ENCODE results near the gene DEAF1. TPM values are rescaled to one million over a fixed set of nuclear protein-coding genes. Genes with fewer than 3 reads are reported as not detected.

The DEAF1 gene
- total RNA-seq, 4 donors from 2014 or later = 61.8 to 103 (median 87.6) TPM

DNA sequence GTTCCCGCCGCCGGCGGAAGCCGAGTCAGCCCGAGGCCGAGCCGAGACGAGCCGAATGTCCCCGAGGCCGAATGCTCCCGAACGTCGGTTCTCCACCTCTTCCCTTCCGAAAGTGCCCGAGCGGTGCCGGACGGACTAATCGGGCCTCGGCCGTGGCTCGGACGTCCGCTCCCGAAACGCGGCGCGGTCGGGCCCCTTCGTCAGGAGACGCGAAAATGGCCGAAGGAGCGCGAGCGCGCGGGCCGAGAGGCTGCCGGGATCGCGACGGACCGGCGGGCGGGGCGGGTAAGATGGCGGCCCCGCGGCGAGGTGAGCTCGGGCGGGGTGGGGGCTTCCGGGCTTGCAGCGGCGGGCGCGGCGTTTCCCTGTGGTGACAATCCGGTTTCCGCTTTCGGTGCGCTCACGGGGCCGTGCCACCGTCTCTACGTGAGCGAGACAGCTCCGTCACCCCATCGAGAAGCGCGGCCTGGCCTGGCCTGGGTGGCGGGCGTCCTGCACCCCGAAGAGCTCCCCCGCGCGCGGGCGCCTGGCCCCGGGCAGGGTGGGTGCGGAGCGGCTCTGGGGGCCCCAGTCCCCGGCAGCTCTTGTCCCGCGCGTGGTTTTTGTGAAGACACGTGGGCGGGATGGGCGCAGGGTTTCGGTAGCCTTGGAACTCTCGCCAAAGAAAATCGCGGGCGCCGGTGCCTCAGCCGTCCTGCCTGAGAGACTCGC lies 671 bp upstream of the DEAF1 start, which contains the start of gene TMEM80:
TSS of gene TMEM80 (plus strand) at position 279 of the 711 bp plus-strand sequence. CDS start at position 291, 12 bp downstream.
- TF ChIP-seq, protein P1, sequence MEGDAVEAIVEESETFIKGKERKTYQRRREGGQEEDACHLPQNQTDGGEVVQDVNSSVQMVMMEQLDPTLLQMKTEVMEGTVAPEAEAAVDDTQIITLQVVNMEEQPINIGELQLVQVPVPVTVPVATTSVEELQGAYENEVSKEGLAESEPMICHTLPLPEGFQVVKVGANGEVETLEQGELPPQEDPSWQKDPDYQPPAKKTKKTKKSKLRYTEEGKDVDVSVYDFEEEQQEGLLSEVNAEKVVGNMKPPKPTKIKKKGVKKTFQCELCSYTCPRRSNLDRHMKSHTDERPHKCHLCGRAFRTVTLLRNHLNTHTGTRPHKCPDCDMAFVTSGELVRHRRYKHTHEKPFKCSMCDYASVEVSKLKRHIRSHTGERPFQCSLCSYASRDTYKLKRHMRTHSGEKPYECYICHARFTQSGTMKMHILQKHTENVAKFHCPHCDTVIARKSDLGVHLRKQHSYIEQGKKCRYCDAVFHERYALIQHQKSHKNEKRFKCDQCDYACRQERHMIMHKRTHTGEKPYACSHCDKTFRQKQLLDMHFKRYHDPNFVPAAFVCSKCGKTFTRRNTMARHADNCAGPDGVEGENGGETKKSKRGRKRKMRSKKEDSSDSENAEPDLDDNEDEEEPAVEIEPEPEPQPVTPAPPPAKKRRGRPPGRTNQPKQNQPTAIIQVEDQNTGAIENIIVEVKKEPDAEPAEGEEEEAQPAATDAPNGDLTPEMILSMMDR (IDR thresholded peaks at IDR 0.05) = no peak
- peak; percentile 64 to 91 for TF ChIP-seq POLR2A (IDR thresholded peaks at IDR 0.05)
- H3K27me3 ChIP-seq = no peaks in the 10 kb centered on the region
- 0 to 1% methylated on average over 1 to 38 of the region's 101 CpGs for WGBS, 2 donors
- H3K27ac ChIP-seq = peak within 1 kb of the TSS; percentile 98 to 100 (median 100)
- H3K4me3 ChIP-seq (replicated peaks in 1 of 3) = peak within 1 kb of the TSS; percentile 73 to 96 (median 85)
- peaks cover 52 to 74% of the 10 kb centered on the region in 2 donors for H3K4me1 ChIP-seq
- no peaks in the 10 kb centered on the region for H3K9me3 ChIP-seq
- H3K36me3 ChIP-seq = no peaks in the 10 kb centered on the region
- DNase-seq = peak; percentile 100
- intact Hi-C loops (cut with DNase I) = no loop called here

DNA sequence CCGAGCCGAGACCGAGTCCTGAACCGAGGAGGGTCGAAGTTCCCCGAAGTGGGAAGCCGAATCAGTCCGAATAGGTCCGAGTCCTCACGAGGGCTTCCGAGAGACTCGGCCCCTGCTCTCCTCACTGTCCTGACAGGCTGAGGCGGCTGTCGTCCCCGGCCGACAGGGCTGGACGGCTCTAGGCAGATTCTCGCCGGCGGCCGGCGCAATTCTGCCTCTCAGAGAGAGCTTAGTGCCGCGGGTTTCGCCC lies 191 bp upstream of the DEAF1 start:
- Histone ChIP-seq H3K4me1 (peaks cover 57 to 75% of the 10 kb centered on the region in 2 donors), H3K9me3 (no peaks in the 10 kb centered on the region), H3K27me3 (no peaks in the 10 kb centered on the region), H3K36me3 (no peaks in the 10 kb centered on the region), H3K27ac (peak overlapping the region; percentile 98 to 100 (median 100)), H3K4me3 (replicated peaks in 1 of 3) (peak overlapping the region; percentile 15 to 85 (median 73))
- intact Hi-C loops (cut with DNase I) = no loop called here
- no peak for DNase-seq
- TF ChIP-seq, protein P1 (IDR thresholded peaks at IDR 0.05) = no peak
- no peak for TF ChIP-seq POLR2A (IDR thresholded peaks at IDR 0.05)
- no CpG with 5 or more reads among the region's 25 CpGs for whole genome bisulfite sequencing, 2 donors

DNA sequence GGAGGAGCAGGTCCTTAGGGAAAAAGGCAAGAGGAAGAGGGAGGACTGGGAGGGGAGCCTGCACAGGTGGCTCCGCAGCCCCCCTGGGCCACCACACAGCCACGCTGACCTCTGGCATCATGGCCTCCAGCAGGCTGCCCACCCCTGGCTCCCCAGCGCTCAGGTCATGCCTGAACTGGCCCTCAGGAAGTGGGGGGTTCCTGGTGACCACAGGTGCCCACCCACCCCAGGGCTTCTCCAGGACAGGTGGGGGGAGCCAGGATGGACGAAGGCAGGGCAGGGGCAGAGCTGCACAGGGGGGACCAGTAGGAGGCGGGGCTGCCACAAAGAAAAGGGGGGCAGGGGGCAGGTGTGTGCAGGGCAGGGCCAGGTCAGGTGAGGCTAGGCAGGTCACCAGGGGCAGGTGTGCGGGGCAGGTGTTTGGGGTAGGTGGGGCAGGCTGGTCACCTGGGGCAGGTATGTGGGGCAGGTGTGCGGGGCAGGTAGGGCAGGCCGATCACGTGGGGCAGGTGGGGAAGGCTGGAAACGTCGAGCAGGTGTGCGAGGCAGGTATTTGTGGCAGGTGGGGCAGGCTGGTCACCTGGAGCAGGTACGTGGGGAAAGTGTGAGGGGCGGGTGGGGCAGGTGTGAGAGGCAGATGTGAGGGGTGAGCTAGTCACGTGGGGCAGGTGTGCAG lies 997 bp downstream of the DEAF1 start:
- no peaks in the 10 kb centered on the region for H3K27me3 ChIP-seq
- no peaks in the 10 kb centered on the region for H3K9me3 ChIP-seq
- H3K36me3 ChIP-seq = no peaks in the 10 kb centered on the region
- DNase-seq = no peak
- peak overlapping the region; percentile 2 to 100 (median 98) for H3K27ac ChIP-seq
- H3K4me1 ChIP-seq = peaks cover 63 to 75% of the 10 kb centered on the region in 2 donors
- 64 to 76% methylated on average over 14 to 15 of the region's 15 CpGs for WGBS, 2 donors
- H3K4me3 ChIP-seq (replicated peaks in 1 of 3) = peak overlapping the region in 1 of 3 donors; percentile 42
- TF ChIP-seq, protein P1 (IDR thresholded peaks at IDR 0.05) = no peak
- intact Hi-C loops (cut with DNase I) = no loop called here

DNA sequence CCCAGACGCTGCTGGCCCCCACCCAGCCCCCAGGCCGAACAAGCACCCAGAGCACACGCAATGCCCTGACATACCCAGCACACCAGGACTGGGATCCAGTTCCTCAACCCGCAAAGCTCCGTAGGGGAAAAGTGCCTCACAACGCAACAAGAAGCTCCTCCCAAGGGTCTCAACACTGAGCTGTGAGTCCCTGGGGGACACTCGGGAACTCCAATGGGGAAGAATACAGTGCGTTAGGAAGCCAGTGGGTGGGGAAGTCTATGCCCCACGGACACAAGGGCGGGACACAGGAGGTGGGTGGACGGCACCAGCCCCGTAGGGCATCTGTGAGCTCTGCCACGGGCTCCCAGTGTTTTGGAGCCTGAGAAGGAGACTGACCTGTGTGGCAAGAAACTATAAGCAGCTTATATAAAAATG lies 1.6 kb downstream of the DEAF1 start:
- TF ChIP-seq POLR2A (IDR thresholded peaks at IDR 0.05) = no peak
- TF ChIP-seq, protein P1 (IDR thresholded peaks at IDR 0.05) = no peak
- H3K4me1 ChIP-seq = peaks cover 63 to 69% of the 10 kb centered on the region in 2 donors
- peak overlapping the region in 1 of 3 donors; percentile 42 for H3K4me3 ChIP-seq (replicated peaks in 1 of 3)
- intact Hi-C loops (cut with DNase I) = no loop called here
- WGBS, 2 donors = 12 to 33% methylated on average over 8 to 11 of the region's 13 CpGs
- H3K27ac ChIP-seq = peak overlapping the region; percentile 2 to 100 (median 98)
- no peaks in the 10 kb centered on the region for H3K36me3 ChIP-seq
- peak; percentile 46 to 61 for DNase-seq
- no peaks in the 10 kb centered on the region for H3K9me3 ChIP-seq
- no peaks in the 10 kb centered on the region for H3K27me3 ChIP-seq
